WTC11 (cell line): ENCODE measurements around the gene WBP2NL. TPM values are rescaled to one million over a fixed set of nuclear protein-coding genes. Genes with fewer than 3 reads are reported as not detected.

Experiments used
- ARID4B ChIP-seq: sonication (generic); formaldehyde crosslinking; IDR thresholded peaks from 2 replicates; pipeline ENCODE4 v1.8.0; 2023; ENCODE audit warnings: missing genetic modification reagents, mild to moderate bottlenecking, borderline replicate concordance
- ATF1 ChIP-seq: sonication (generic); formaldehyde crosslinking; IDR thresholded peaks from 2 replicates; pipeline ENCODE4 v1.8.1; 2023; ENCODE audit warnings: mild to moderate bottlenecking, moderate library complexity, missing genetic modification reagents
- IRF2 ChIP-seq: sonication (generic); formaldehyde crosslinking; IDR thresholded peaks from 2 replicates; pipeline ENCODE4 v1.8.0; 2022; ENCODE audit warnings: low read depth, missing genetic modification reagents, borderline replicate concordance
- MYBL2 ChIP-seq: sonication (generic); formaldehyde crosslinking; IDR thresholded peaks from 2 replicates; pipeline ENCODE4 v1.8.1; 2023; ENCODE audit warnings: mild to moderate bottlenecking, moderate library complexity, missing genetic modification reagents
- PRRX2 ChIP-seq: fragments of 250-450 bp; sonication (Bioruptor Pico); IDR thresholded peaks from 2 replicates; pipeline ENCODE4 v1.8.0; 2021; ENCODE audit warnings: mild to moderate bottlenecking
- SOX15 ChIP-seq: fragments of 250-450 bp; sonication (Bioruptor Pico); IDR thresholded peaks from 2 replicates; pipeline ENCODE4 v1.9.0; 2021; ENCODE audit warnings: mild to moderate bottlenecking
- ZNF317 ChIP-seq: sonication (generic); formaldehyde crosslinking; IDR thresholded peaks from 2 replicates; pipeline ENCODE4 v1.8.1; 2023; ENCODE audit warnings: low read depth, mild to moderate bottlenecking, moderate library complexity, missing genetic modification reagents, borderline replicate concordance
- total RNA-seq: library from RNA; stranded (reverse); gene quantifications from 3 replicates; pipeline ENCODE4 v1.2.3, GENCODE V29; 2021

The WBP2NL gene
- total RNA-seq, 1 experiment from 2014 or later, result not detected

DNA sequence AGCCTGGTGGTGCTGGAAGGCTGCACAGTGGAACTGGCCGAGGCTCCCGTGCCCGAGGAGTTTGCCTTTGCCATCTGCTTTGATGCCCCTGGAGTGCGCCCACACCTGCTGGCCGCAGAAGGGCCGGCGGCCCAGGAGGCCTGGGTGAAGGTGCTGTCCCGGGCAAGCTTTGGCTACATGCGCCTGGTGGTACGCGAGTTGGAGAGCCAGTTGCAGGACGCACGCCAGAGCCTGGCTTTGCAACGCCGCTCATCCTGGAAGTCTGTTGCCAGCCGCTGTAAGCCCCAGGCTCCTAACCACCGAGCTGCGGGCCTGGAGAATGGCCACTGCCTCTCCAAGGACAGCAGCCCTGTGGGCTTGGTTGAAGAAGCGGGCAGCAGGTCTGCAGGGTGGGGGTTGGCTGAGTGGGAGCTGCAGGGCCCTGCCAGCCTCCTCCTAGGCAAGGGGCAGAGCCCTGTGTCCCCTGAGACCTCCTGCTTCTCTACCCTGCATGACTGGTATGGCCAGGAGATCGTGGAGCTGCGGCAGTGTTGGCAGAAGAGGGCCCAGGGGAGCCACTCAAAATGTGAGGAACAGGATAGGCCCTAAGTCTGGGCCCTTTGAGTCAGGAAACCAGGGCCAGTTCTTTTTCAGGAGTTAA, 79.0 kb downstream of the WBP2NL start (continued):
- TF ChIP-seq ZNF317, result no peak
- no peak for TF ChIP-seq ATF1 (CRISPR knock-in tag)
- no peak for TF ChIP-seq IRF2 (CRISPR knock-in tag)
- no peak for TF ChIP-seq MYBL2 (CRISPR knock-in tag)
- no peak for TF ChIP-seq ARID4B
- TF ChIP-seq PRRX2, result no peak
- no peak for TF ChIP-seq SOX15

Other genes with a start within 250 kb of the WBP2NL start
- 19.0 to 21.3 TPM (median 19.2 TPM) in 3 replicates for gene CCDC134, start 198.1 kb upstream of the WBP2NL start, total RNA-seq
- gene SREBF2, start 165.7 kb upstream of the WBP2NL start, total RNA-seq, result 151 to 173 TPM (median 171 TPM) in 3 replicates
- 2.1 to 2.4 TPM (median 2.2 TPM) in 3 replicates for gene SHISA8, start 83.7 kb upstream of the WBP2NL start, total RNA-seq
- gene TNFRSF13C, start 72.0 kb upstream of the WBP2NL start, total RNA-seq, result 2.8 to 3.6 TPM (median 2.8 TPM) in 3 replicates
- gene CENPM, start 51.6 kb upstream of the WBP2NL start, total RNA-seq, result 40.3 to 43.7 TPM (median 41.7 TPM) in 3 replicates
- 19.5 to 25.3 TPM (median 24.0 TPM) in 3 replicates for gene SEPTIN3, start 29.3 kb upstream of the WBP2NL start, total RNA-seq
- gene NAGA, start 72.0 kb downstream of the WBP2NL start, total RNA-seq, result 19.4 to 22.8 TPM (median 22.3 TPM) in 3 replicates
- 5.7 to 7.1 TPM (median 6.3 TPM) in 3 replicates for gene PHETA2, start 75.5 kb downstream of the WBP2NL start, total RNA-seq
- gene SMDT1, start 80.9 kb downstream of the WBP2NL start, total RNA-seq, result 39.9 to 50.6 TPM (median 49.6 TPM) in 3 replicates
- gene NDUFA6, start 92.0 kb downstream of the WBP2NL start, total RNA-seq, result 84.6 to 90.8 TPM (median 85.9 TPM) in 3 replicates
- gene CYP2D6, start 132.0 kb downstream of the WBP2NL start, total RNA-seq, result 1.4 to 1.7 TPM (median 1.6 TPM) in 3 replicates